HG02588 (cell line): ENCODE measurements around the gene CSNK2A2.

ENCODE experiments used
- ATAC-seq: cut with Tn5 transposase; IDR thresholded peaks from one replicate; pipeline ENCODE4 v1.9.1; 2021; ENCODE audit warnings: mild to moderate bottlenecking, moderate library complexity; ENCODE audit not compliant: unreplicated experiment

CSNK2A2 gene

GRCh38 chr16:58114827-58115825 lies 82.8 kb downstream of the CSNK2A2 start:
- ATAC-seq: no peak

DNA sequence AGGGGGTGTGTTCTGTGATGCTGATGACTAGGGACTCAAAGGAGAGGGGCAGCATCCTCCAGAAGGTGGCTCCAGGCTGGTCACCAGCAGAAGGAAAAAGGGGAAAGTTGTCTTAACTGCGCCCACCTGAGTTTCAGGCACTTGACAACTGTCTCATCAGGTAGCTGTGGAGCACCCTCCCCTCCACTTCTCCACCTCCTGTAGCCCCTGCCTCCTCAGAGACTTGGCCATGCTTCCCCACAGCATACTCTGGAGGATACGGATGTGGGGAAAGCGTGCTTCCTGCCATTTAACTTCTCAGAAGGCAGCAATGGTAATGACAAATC lies 86.6 kb downstream of the CSNK2A2 start:
- no peak for ATAC-seq

DNA sequence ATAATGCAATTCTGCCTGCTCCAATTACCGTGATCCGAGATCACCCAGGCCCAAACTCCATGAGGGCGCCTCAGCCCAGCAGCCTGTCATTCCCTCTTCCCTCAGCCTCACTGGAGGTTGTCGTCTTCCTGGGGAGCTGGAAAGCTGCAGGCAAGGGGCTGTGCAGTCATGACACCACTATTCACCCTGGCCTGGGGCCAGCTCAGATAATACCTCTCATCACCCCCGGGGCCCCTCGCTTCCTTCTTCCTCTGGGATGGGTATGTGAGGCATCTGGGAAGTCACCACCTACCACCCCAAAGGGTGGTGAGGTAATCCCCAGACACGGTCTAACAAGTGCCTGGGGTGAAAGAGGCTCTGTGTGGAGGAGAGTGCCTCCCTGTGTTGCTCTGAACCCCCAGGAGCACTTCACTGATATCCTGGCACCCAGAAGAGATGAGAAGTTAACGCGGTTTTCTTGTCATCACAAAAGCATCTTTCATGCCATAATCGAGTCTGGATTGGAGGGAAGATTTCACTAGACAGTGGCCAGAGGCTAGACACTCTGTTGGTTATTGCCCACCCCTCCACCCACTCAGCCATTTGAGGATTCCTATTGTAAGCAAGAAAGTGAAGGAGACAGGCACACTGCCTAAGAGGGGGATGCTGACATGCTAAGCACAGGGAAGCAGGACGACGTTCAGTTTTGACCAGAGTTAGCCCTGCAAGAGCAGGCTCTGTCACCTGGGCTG lies 87.2 kb downstream of the CSNK2A2 start:
- ATAC-seq: no peak

DNA sequence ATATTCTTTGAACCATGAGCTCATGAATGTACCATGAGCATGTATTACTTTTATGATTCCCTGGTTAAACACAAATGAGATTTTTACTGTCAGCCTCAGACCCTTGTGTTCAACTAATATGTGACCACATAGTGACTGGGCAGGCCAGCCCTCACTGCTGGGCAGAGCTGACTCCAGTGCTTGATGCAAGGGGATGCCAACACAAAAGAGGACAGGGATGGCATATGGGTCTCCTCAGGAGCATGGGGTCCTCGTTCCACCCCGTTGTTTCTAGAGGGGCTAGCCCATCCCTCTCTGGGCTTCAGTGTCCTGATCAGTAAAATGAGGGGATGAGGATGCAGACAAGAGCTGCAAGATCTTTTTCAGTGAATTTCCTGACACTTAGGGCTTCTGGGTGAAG lies 88.0 kb downstream of the CSNK2A2 start:
- ATAC-seq: no peak

- no peak for ATAC-seq
Observed at GRCh38 chr16:58109330-58109729, 88.6 kb downstream of the CSNK2A2 start.
